Measurements from ENCODE around the gene PNPO.

GRCh38 chr17:47902039-47902744 is 39.2 kb upstream of the PNPO start:
- TF ChIP-seq, protein P1, sequence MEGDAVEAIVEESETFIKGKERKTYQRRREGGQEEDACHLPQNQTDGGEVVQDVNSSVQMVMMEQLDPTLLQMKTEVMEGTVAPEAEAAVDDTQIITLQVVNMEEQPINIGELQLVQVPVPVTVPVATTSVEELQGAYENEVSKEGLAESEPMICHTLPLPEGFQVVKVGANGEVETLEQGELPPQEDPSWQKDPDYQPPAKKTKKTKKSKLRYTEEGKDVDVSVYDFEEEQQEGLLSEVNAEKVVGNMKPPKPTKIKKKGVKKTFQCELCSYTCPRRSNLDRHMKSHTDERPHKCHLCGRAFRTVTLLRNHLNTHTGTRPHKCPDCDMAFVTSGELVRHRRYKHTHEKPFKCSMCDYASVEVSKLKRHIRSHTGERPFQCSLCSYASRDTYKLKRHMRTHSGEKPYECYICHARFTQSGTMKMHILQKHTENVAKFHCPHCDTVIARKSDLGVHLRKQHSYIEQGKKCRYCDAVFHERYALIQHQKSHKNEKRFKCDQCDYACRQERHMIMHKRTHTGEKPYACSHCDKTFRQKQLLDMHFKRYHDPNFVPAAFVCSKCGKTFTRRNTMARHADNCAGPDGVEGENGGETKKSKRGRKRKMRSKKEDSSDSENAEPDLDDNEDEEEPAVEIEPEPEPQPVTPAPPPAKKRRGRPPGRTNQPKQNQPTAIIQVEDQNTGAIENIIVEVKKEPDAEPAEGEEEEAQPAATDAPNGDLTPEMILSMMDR (IDR thresholded peaks at IDR 0.05; ENCODE audit: insufficient read depth, low read length, poor library complexity, severe bottlenecking): no peak
- no peak for TF ChIP-seq EZH2phosphoT487 (conservative IDR thresholded peaks at IDR 0.05; ENCODE audit: low read length)

Data from SU-DHL-6 (cell line).